Measurements from ENCODE around the gene MCC. TPM values are rescaled to one million over a fixed set of nuclear protein-coding genes. Genes with fewer than 3 reads are reported as not detected.
"Not testable (repeated sequence)": the region's sequence is repeated elsewhere in the genome, so short reads cannot be mapped to it uniquely, and the experiment has no call there.

The MCC gene
- total RNA-seq, 4 donors from 2014 or later = 57.7 to 91.5 (median 76.0) TPM

DNA sequence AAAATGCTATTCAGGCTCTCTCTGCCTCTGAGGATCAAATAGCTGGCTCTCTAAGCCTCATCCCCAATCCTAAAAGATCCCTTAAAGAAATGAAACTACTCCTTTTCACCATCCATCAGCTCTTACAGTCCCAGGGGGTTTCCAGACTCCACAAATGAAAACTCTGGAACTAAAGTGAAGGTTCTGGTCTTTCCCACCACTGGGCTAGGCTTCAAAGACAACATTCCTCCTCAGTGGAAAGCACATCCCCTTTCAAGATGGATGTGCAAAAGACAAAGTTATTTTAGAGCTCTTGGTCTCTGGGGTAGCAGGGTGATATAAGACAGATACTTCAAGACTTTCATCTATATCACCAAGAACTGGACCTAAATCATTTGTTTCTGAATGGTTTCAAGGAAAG lies 404.8 kb downstream of the MCC start:
- no peak for TF ChIP-seq POLR2A (IDR thresholded peaks at IDR 0.05)
- TF ChIP-seq, protein P1, sequence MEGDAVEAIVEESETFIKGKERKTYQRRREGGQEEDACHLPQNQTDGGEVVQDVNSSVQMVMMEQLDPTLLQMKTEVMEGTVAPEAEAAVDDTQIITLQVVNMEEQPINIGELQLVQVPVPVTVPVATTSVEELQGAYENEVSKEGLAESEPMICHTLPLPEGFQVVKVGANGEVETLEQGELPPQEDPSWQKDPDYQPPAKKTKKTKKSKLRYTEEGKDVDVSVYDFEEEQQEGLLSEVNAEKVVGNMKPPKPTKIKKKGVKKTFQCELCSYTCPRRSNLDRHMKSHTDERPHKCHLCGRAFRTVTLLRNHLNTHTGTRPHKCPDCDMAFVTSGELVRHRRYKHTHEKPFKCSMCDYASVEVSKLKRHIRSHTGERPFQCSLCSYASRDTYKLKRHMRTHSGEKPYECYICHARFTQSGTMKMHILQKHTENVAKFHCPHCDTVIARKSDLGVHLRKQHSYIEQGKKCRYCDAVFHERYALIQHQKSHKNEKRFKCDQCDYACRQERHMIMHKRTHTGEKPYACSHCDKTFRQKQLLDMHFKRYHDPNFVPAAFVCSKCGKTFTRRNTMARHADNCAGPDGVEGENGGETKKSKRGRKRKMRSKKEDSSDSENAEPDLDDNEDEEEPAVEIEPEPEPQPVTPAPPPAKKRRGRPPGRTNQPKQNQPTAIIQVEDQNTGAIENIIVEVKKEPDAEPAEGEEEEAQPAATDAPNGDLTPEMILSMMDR (IDR thresholded peaks at IDR 0.05) = no peak
- no peak for DNase-seq (ENCODE audit: low spot score in 2 of 2)
- no peak overlapping the region for H3K4me3 ChIP-seq (ENCODE audit: low read depth, poor library complexity, severe bottlenecking)
- intact Hi-C loops (cut with DNase I; ENCODE audit: low total_unique reads) = no loop called here

DNA sequence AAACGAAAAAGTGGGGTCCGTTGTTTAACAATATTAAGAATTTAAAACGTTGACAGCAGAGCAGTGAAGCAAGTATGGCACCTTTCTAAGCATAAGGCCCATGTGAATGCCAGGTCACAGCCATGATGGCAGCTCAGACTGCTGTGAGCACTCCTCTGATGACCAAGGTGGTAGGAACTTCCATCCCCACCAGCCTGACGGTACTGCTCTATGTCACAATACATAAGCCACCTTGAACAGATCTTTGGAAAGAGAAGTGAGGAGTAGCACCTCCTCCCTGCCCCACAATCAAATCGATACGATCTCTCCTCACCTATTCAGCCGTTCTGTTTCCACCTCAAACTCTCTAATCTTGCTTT lies 405.7 kb downstream of the MCC start:
- intact Hi-C loops (cut with DNase I; ENCODE audit: low total_unique reads) = no loop called here
- no peak overlapping the region for H3K4me3 ChIP-seq (ENCODE audit: low read depth, poor library complexity, severe bottlenecking)
- WGBS, 2 donors = 84 to 93% methylated on average over 7 of the region's 7 CpGs
- DNase-seq (ENCODE audit: low spot score in 2 of 2) = no peak
- TF ChIP-seq, protein P1 (IDR thresholded peaks at IDR 0.05) = no peak
- no peak for TF ChIP-seq POLR2A (IDR thresholded peaks at IDR 0.05)

DNA sequence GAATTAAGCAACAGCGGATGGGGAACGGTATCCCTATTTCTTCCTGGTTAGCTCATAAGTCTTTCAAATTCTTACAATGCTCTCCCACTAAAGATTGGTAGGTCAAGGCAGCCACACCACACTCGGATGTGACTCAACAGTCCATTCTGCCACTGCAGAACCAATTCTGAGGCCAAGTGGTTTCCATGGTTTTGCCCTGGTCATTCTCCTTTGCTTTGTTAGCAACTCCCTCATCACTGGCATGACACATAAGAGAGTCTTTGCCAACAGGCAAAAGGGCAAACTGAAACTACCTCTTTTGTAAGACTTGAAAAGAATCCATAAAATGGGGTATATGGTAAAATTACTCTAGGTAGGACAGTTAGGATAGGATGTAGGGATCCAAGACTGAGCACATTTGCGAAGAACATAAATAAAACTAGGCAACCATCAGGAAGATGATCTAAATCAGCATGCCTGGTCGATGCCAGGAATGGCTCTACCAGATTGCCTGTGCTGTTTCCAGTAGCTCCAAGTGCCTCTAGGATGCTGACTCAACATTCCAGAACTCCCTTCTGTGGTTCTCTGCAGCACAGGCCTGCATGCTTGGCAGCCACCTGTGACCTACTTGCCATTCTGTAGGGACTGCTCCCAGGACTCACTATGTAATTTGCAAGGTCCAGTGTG lies 406.2 kb downstream of the MCC start:
- no peak for DNase-seq (ENCODE audit: low spot score in 2 of 2)
- TF ChIP-seq, protein P1 (IDR thresholded peaks at IDR 0.05) = no peak
- TF ChIP-seq POLR2A (IDR thresholded peaks at IDR 0.05) = no peak
- WGBS, 2 donors = 76 to 81% methylated on average over 5 of the region's 5 CpGs
- intact Hi-C loops (cut with DNase I; ENCODE audit: low total_unique reads) = no loop called here
- no peak overlapping the region for H3K4me3 ChIP-seq (ENCODE audit: low read depth, poor library complexity, severe bottlenecking)

DNA sequence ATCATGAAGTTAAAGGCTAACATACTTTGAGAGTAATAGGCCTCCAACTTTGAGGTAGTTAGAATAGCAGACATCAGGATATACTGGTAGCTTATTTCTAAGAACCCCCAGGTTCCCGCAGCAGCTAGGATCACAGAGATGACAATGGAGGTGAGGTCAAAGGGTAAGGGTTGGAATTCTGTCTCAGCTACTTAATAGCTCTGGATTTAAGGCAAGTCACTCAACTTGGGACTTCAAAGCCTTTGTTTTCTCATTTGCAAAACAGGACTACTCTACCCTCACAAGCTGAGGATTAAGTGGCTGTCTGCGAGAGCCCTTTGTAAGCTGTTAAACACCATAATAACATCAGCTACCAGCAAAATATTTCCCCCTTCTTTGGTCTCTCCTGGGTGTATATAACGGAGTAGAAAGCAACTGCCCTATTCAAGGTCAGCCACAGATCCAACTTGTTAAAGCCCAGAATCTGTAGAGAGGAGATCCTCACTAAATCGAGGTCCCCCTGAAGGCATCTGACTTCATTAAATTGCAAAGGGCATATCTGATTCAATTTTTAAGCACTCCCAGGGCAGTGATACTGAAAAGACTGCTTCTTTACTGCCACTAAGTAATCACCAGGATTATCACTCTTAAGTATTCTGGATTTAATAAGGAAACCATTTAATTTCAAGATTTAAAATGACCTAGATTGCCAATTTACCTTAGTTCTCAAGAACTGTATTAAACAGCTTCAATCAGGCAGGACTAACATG lies 407.0 kb downstream of the MCC start:
- no peak for DNase-seq (ENCODE audit: low spot score in 2 of 2)
- no peak overlapping the region for H3K4me3 ChIP-seq (ENCODE audit: low read depth, poor library complexity, severe bottlenecking)
- intact Hi-C loops (cut with DNase I; ENCODE audit: low total_unique reads) = no loop called here
- TF ChIP-seq, protein P1 (IDR thresholded peaks at IDR 0.05) = no peak
- TF ChIP-seq POLR2A (IDR thresholded peaks at IDR 0.05) = no peak
- WGBS, 2 donors = 71 to 82% methylated on average over 4 of the region's 4 CpGs

DNA sequence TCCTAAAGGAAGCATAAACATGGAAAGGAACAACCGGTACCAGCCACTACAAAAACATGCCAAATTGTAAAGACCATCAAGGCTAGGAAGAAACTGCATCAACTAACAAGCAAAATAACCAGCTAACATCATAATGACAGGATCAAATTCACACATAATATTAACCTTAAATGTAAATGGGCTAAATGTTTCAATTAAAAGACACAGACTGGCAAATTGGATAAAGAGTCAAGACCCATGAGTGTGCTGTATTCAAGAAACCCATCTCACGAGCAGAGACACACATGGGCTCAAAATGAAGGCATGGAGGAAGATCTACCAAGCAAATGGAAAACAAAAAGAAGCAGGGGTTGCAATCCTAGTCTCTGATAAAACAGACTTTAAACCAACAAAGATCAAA lies 411.6 kb downstream of the MCC start:
- WGBS, 2 donors = 94 to 98% methylated on average over 2 of the region's 2 CpGs
- DNase-seq (ENCODE audit: low spot score in 2 of 2); H3K4me3 ChIP-seq (ENCODE audit: low read depth, poor library complexity, severe bottlenecking); intact Hi-C loops (cut with DNase I; ENCODE audit: low total_unique reads): not testable (repeated sequence)

DNA sequence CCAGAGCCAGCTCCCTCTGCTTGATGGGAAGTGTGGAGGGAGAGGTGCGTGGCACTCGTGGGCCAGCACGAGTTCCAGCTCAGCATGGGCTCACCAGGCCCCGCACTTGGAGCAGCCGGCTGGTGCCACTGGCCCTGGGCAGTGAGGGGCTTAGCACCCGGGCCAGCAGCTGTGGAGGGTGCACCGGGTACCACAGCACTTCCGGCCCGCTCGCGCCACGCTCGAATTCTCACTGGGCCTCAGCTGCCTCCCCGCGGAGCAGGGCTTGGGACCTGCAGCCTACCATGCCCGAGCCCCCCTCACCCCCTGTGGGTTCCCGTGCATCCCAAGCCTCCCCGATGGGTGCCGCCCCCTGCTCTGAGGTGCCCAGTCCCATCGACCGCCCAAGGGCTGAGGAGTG lies 413.2 kb downstream of the MCC start:
- H3K4me3 ChIP-seq (ENCODE audit: low read depth, poor library complexity, severe bottlenecking) = no peak overlapping the region
- intact Hi-C loops (cut with DNase I; ENCODE audit: low total_unique reads) = no loop called here
- DNase-seq (ENCODE audit: low spot score in 2 of 2) = no peak
- TF ChIP-seq, protein P1 (IDR thresholded peaks at IDR 0.05) = no peak
- TF ChIP-seq POLR2A (IDR thresholded peaks at IDR 0.05) = no peak
- 97 to 98% methylated on average over 14 of the region's 21 CpGs for WGBS, 2 donors

DNA sequence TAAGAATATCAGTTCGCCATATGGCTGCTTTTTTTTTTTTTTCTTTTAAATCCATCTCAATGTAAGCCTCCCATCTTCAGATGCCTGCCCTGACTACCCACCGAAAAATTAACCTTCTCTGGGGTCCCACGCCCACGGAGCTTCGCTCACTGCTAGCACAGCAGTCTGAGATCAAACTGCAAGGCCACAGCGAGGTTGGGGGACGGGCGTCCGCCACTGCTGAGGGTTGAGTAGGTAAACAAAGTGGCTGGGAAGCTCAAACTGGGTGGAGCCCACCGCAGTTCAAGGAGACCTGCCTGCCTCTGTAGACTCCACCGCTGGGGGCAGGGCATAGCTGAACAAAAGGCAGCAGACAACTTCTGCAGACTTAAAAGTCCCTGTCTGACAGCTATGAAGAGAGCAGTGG lies 414.6 kb downstream of the MCC start:
- intact Hi-C loops (cut with DNase I; ENCODE audit: low total_unique reads); H3K4me3 ChIP-seq (ENCODE audit: low read depth, poor library complexity, severe bottlenecking); DNase-seq (ENCODE audit: low spot score in 2 of 2): not testable (repeated sequence)
- 90 to 96% methylated on average over 11 of the region's 11 CpGs for WGBS, 2 donors
